Measurements from ENCODE around the gene LCN2. TPM values are rescaled to one million over a fixed set of nuclear protein-coding genes. Genes with fewer than 3 reads are reported as not detected.

LCN2 gene
- total and polyA plus RNA-seq, 9 of the 15 experiments (the other 6 are each of a cell fraction or from before 2014, with no cell fraction given), result 0.10 to 1.2 (median 0.44) TPM; not detected in 1

DNA sequence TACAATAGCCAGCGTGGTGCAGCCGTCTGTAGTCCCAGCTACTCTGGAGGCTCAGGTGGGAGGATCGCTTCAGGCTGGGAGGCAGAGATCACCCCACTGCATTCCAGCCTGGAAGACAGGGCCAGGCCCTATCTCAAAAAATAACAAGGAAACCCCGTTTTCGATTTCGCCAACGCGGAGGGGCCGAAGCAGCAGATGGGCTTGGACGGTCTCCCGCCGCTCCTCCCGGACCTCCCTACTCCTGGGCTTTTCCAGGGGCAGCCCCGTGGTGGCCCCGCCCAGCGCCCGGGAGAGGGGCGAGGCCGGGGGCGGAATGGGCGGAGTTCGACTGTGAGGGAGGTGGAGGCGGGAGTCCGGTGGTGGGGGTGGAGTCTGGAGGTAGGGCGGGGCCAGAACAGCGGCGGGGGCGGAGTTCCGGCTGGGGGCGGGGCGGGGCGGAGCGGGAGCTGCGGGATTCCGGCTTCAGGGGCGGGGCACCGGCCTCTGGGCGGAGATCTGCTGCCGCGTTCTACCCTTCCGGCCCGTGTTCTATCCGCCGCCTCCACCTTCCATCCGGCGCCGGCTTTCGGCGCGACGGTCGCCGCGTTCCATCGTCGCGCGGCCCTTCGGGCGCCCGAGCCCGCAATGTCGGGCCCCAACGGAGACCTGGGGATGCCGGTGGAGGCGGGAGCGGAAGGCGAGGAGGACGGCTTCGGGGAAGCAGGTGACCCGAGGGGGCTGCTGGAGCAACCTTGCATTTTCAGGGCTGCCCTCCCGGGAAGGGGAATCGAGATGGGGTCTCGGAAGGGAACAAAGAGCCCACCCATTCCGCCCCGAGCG is 10.7 kb downstream of the LCN2 start, which contains the start of gene BBLN (continued):
- TF ChIP-seq, protein P1, sequence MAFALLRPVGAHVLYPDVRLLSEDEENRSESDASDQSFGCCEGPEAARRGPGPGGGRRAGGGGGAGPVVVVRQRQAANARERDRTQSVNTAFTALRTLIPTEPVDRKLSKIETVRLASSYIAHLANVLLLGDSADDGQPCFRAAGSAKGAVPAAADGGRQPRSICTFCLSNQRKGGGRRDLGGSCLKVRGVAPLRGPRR (CRISPR knock-in tag; IDR thresholded peaks at IDR 0.05), result peak; percentile 74
- TF ChIP-seq PHTF2 (CRISPR knock-in tag; IDR thresholded peaks at IDR 0.05), result no peak
- no peak for TF ChIP-seq HMGN3 (IDR thresholded peaks at IDR 0.05; ENCODE audit: borderline replicate concordance, extremely low read depth, insufficient read length, low read depth, low read length)
- TF ChIP-seq ZNF407 (IDR thresholded peaks at IDR 0.05; ENCODE audit: low read depth), result no peak; the same call in 1 of the 2 replicates
- no peak for TF ChIP-seq NFRKB (IDR thresholded peaks at IDR 0.05; ENCODE audit: low read depth)
- TF ChIP-seq CEBPB (tag; IDR thresholded peaks at IDR 0.05), result no peak
- TF ChIP-seq PURB (CRISPR knock-in tag; IDR thresholded peaks at IDR 0.05; ENCODE audit: low read depth), result no peak
- no peak for TF ChIP-seq THAP7 (CRISPR knock-in tag; IDR thresholded peaks at IDR 0.05)
- TF ChIP-seq STAG1 (CRISPR knock-in tag; IDR thresholded peaks at IDR 0.05; ENCODE audit: borderline replicate concordance), result no peak
- TF ChIP-seq ZFP36 (IDR thresholded peaks at IDR 0.05; ENCODE audit: low read depth, low read length, partially characterized antibody), result peak; percentile 43
- no peak for TF ChIP-seq COPS2 (conservative IDR thresholded peaks at IDR 0.05)
- TF ChIP-seq, protein P2, sequence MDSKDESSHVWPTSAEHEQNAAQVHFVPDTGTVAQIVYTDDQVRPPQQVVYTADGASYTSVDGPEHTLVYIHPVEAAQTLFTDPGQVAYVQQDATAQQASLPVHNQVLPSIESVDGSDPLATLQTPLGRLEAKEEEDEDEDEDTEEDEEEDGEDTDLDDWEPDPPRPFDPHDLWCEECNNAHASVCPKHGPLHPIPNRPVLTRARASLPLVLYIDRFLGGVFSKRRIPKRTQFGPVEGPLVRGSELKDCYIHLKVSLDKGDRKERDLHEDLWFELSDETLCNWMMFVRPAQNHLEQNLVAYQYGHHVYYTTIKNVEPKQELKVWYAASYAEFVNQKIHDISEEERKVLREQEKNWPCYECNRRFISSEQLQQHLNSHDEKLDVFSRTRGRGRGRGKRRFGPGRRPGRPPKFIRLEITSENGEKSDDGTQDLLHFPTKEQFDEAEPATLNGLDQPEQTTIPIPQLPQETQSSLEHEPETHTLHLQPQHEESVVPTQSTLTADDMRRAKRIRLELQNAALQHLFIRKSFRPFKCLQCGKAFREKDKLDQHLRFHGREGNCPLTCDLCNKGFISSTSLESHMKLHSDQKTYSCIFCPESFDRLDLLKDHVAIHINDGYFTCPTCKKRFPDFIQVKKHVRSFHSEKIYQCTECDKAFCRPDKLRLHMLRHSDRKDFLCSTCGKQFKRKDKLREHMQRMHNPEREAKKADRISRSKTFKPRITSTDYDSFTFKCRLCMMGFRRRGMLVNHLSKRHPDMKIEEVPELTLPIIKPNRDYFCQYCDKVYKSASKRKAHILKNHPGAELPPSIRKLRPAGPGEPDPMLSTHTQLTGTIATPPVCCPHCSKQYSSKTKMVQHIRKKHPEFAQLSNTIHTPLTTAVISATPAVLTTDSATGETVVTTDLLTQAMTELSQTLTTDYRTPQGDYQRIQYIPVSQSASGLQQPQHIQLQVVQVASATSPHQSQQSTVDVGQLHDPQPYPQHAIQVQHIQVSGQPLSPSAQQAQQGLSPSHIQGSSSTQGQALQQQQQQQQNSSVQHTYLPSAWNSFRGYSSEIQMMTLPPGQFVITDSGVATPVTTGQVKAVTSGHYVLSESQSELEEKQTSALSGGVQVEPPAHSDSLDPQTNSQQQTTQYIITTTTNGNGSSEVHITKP (IDR thresholded peaks at IDR 0.05; ENCODE audit: partially characterized antibody), result no peak
- no peak for TF ChIP-seq TOE1 (IDR thresholded peaks at IDR 0.05; ENCODE audit: borderline replicate concordance)
- no peak for TF ChIP-seq TOE1 (CRISPR knock-in tag; IDR thresholded peaks at IDR 0.05; ENCODE audit: borderline replicate concordance, low read depth)
